Hematopoietic multipotent progenitor cell treated with erythropoietin and hydrocortisone succinate and interleukin-3 and kit ligand, for 17 days (in vitro differentiated cells): ENCODE data around the gene GPC5.

ENCODE experiments used
- DNase-seq: peaks from one replicate; pipeline ENCODE4 v3.0.0-alpha.2; 2015; ENCODE audit warnings: low spot score

GPC5 gene

GRCh38 chr13:92017737-92018136 lies 619.3 kb downstream of the GPC5 start:
- DNase-seq: no peak

- no peak for DNase-seq
Observed at GRCh38 chr13:92028695-92029094, 630.3 kb downstream of the GPC5 start.

GRCh38 chr13:92029641-92030040 lies 631.2 kb downstream of the GPC5 start:
- DNase-seq: no peak

- DNase-seq: no peak
Observed at GRCh38 chr13:92038905-92039304, 640.5 kb downstream of the GPC5 start.

DNA sequence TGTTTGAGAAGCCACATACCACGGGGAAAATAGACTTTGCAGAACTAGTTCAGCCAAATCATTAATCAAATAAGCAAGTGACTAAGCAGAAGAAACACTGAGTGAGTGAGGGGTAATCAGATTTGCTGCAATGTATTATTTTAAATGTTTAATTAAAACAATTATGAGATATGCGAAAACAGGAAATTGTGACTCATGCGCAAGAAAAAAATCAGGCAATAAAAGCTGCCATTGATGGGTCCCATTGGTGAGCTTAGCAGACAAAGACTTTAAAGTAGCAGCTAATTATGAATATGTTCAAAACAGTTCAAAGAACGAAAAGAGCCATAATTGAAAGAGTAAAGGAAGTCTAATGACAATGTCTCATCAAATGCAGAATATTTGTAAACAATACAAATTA lies 644.1 kb downstream of the GPC5 start:
- DNase-seq: no peak

DNA sequence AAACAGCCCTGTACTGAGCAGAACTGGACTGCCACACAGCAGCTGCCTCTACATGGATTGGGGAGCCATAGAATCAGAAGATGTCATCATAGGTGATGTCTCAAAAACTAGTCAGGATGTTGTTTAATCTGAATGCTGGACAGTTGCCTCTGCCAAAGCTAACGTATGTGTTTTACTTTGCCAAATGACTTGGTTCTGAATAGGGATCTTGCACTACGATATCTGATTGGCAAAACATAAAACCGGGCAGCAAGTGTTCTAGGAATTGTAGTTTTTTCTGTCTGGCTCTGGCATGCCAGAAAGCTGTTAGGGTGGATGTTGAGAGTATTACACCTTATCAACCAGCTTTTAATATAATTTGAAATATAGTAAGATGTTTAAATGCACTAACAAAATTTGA lies 645.9 kb downstream of the GPC5 start:
- DNase-seq: no peak

DNA sequence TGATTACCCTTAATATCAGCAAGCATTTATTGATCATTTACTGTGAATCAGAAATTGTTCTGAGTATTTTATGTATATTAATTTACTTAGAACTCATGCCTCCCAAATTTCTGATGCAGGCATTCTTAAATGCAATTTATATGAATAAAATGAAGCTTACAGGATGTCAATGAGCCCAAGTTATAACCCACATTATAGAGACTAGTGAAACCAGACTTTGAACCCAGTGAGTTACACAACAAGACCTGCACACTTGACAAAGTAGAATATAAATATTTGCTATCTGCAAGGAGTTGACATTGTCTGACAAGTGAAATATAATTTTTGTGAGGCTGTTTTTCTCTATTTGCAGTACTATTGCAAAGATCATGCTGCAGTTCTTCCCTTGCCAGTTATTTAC lies 656.0 kb downstream of the GPC5 start:
- no peak for DNase-seq

GRCh38 chr13:92074658-92075057 lies 676.2 kb downstream of the GPC5 start:
- DNase-seq: no peak

- DNase-seq: no peak
Observed at GRCh38 chr13:92097337-92097903, 699.0 kb downstream of the GPC5 start.

DNA sequence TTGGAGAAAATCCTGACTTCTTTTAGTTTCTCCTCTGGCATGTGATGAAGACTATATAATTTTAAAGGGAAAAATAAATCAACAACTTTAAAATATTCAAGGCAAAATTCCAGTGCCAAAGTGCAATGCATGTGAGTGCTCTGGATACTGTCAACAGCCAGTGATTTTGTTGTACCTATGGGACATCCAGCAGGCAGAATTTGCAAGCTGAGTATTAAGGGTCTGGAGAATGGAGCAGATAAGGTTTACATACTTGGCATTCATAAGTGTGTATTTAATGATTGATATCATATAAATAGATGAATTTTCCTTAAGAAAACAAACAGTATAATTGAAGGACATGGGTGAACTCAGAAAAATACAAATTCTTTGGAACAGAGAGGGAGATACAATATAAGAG lies 703.4 kb downstream of the GPC5 start:
- DNase-seq: no peak

DNA sequence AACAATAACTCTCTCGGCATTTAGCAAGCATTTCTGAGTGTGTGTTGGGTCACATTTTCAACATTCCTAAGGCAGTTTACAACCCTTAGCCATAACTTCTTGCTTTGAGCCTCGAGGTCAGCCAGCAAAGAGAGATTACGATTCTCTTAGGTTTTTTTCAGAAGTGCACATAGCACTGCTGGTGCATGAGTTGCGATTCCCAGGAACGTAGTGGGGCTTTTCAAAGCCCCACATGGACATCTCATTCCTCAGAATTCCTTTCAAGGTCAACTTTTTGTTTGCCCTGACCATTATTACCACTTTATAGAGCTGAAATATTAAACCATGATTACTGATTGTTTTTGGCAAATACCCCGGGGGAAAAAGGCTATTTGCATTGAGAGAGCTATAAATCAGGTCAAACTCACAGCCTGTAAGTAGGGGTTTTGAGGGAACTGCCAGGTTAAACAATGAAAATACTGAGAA lies 705.3 kb downstream of the GPC5 start:
- no peak for DNase-seq

- no peak for DNase-seq
Observed at GRCh38 chr13:92122186-92122853, 723.9 kb downstream of the GPC5 start.

DNA sequence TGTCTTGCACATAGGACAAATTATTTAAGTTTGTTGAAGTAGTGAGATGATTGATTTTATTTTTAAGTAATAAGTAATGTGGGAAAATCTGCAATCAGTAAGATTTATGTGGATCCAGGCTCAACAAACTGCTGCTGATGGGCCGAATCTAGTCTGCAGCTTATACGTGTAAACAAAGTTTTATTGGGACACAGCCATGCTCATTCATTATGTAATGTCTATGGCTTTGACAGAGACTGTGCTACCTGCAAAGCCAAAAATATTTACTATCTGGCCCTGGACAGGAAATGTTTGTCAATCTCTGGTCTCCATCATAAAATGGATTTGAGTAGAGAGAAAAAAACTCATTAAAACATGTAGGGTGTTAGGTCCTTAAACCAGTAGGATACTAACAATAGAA lies 728.0 kb downstream of the GPC5 start:
- DNase-seq: no peak

DNA sequence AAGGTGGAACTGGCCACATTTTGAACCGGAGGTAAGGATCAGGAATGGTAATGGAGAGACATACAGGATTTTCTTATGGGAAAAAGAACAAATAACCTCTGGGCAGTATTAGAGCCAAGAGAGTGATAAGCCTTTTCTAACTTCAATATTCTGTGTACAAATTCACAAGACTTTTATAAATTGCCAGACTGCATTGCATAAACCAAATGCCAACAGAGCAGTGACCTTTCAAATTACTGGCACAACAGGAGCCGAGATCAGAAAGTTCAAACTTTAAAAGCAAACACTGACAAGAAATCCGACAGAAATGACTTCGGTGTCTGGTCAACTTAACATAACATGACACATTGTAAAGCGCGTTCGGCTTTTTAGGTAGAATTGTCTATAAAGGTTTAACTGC lies 737.1 kb downstream of the GPC5 start:
- no peak for DNase-seq

- DNase-seq: no peak
Observed at GRCh38 chr13:92136449-92137155, 738.2 kb downstream of the GPC5 start.

DNA sequence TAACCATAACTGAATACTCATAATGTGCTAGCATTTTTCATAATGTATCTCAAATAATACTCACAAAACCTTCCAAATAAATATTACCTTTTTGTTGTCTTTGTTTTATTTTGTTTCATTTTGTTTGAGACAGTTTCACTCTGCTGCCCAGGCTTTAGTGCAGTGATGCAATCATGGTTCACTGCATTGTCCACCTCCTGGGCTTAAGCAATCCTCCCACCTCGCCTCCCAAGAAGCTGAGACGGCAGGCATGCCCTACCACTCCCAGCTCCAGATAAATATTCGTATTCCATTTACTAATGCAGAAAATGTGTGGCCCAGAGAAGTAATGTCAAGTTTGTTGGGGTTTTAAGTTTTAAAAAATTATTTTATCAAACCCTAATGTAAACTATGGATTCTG lies 739.1 kb downstream of the GPC5 start:
- no peak for DNase-seq

GRCh38 chr13:92143766-92144165 lies 745.3 kb downstream of the GPC5 start:
- no peak for DNase-seq

- DNase-seq: no peak
Observed at GRCh38 chr13:92150606-92151005, 752.2 kb downstream of the GPC5 start.

GRCh38 chr13:92158346-92158745 lies 759.9 kb downstream of the GPC5 start:
- DNase-seq: no peak

DNA sequence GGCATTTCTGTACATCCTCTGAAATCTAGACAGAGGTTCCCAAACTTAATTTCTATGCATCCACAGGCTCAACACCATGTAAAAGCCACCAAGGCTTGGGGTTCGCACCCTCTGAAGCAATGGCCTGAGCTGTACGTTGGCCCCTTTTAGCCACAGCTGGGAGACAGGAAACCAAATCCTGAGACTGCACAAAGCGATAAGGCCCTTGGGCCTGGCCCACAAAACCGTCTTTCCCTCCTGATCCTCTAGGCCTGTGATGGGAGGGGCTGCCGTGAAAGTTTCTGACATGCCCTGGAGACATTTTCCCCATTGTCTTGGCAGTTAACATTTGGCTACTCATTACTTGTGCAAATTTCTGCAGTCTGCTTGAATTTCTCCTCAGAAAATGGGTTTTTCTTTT lies 766.4 kb downstream of the GPC5 start:
- no peak for DNase-seq

DNA sequence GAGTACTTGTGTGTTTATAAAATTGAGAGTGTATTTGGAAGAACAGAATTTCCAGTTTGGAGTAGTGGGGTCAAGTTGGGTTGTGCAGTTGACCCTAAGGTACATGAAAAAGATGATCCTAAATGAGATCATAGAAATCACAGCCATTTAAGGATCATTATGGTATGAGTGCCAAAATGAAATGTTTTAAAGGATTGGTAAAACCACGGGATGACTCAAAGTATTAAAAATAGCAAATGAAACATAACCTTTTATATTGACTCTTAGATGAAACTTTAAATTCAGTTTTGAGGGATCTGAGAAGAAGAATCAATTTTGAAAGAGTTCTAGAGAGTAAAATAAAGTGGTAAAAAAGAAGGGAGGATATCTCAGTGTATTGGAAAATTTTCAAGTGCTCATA lies 773.8 kb downstream of the GPC5 start:
- DNase-seq: no peak

DNA sequence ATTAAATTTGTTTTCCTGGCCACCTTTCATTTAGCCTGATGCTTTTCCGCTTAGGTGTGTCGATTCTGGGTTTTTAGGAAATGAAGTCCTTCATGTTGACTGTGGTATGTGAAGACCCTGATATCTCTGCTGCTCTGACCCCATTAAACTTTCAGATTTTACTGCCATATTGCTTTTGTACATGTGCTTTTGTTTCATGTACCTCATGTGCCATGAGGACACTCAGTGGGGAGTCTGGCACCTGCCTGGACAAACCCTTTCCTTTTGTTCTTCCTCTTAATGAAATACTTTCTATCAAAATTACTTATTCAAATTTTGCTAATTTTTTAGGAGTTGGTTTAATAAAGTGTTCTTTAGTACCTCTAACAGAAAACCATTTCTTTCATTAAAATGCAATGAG lies 774.8 kb downstream of the GPC5 start:
- DNase-seq: no peak

DNA sequence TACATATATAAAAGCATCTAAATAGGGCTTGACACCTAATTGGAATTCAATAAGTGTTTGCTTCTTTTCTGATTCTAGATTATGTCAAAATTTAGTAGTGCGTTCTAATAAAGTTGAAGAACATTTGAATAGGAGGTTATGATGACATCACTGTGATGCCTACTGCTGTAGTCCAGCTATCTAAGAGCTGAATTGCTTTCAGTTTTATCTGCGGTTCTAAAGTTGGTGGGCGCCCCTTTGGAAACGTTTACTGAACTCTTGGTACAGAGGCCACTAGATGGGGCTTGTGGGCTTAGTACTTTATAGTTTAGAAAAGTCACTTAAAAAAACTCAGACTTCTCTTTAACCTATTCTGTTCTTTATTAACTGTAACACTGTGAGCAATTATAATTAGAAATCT lies 776.9 kb downstream of the GPC5 start:
- DNase-seq: no peak

GRCh38 chr13:92177966-92178365 lies 779.5 kb downstream of the GPC5 start:
- no peak for DNase-seq
